ENCODE data around the gene DLG2.

Gene DLG2

GRCh38 chr11:83678831-83679584 lies 1948.1 kb downstream of the DLG2 start:
- DNase-seq (ENCODE audit: low read depth): no peak

GRCh38 chr11:83677730-83678129 lies 1949.4 kb downstream of the DLG2 start:
- DNase-seq (ENCODE audit: low read depth): no peak

- no peak for DNase-seq (ENCODE audit: low read depth)
These were observed 1951.0 kb downstream of the DLG2 start for GRCh38 chr11:83676056-83676601.

GRCh38 chr11:83674102-83674896 lies 1952.8 kb downstream of the DLG2 start:
- DNase-seq (ENCODE audit: low read depth): no peak

GRCh38 chr11:83671289-83671688 lies 1955.9 kb downstream of the DLG2 start:
- no peak for DNase-seq (ENCODE audit: low read depth)

- DNase-seq (ENCODE audit: low read depth): no peak
These were observed 1961.0 kb downstream of the DLG2 start for GRCh38 chr11:83666149-83666548.

- no peak for DNase-seq (ENCODE audit: low read depth)
These were observed 1963.2 kb downstream of the DLG2 start for GRCh38 chr11:83663988-83664387.

GRCh38 chr11:83663446-83663845 lies 1963.7 kb downstream of the DLG2 start:
- peak; percentile 15 for DNase-seq (ENCODE audit: low read depth)

GRCh38 chr11:83662494-83662893 lies 1964.7 kb downstream of the DLG2 start:
- DNase-seq (ENCODE audit: low read depth): no peak

GRCh38 chr11:83661491-83662350 lies 1965.4 kb downstream of the DLG2 start:
- no peak for DNase-seq (ENCODE audit: low read depth)

GRCh38 chr11:83659466-83659865 lies 1967.7 kb downstream of the DLG2 start:
- no peak for DNase-seq (ENCODE audit: low read depth)

GRCh38 chr11:83656796-83657330 lies 1970.3 kb downstream of the DLG2 start:
- no peak for DNase-seq (ENCODE audit: low read depth)

GRCh38 chr11:83655976-83656375 lies 1971.2 kb downstream of the DLG2 start:
- DNase-seq (ENCODE audit: low read depth): no peak

GRCh38 chr11:83649528-83649855 lies 1977.7 kb downstream of the DLG2 start:
- DNase-seq (ENCODE audit: low read depth): no peak

GRCh38 chr11:83648610-83649527 lies 1978.3 kb downstream of the DLG2 start:
- no peak for DNase-seq (ENCODE audit: low read depth)

GRCh38 chr11:83645561-83645960 lies 1981.6 kb downstream of the DLG2 start:
- no peak for DNase-seq (ENCODE audit: low read depth)

- no peak for DNase-seq (ENCODE audit: low read depth)
These were observed 1984.0 kb downstream of the DLG2 start for GRCh38 chr11:83643115-83643514.

GRCh38 chr11:83642500-83642899 lies 1984.6 kb downstream of the DLG2 start:
- DNase-seq (ENCODE audit: low read depth): no peak

- DNase-seq (ENCODE audit: low read depth): no peak
These were observed 1985.6 kb downstream of the DLG2 start for GRCh38 chr11:83641511-83641910.

GRCh38 chr11:83639995-83640758 lies 1987.0 kb downstream of the DLG2 start:
- no peak for DNase-seq (ENCODE audit: low read depth)
